CD8-positive, alpha-beta memory T cell (primary cell): ENCODE measurements around the gene GATD1. TPM values are rescaled to one million over a fixed set of nuclear protein-coding genes. Genes with fewer than 3 reads are reported as not detected.
"Not testable (repeated sequence)": the region's sequence is repeated elsewhere in the genome, so short reads cannot be mapped to it uniquely, and the experiment has no call there.

ENCODE experiments used
- CTCF ChIA-PET: fragments of 350-600 bp; sonication (Branson Sonifier 250); formaldehyde crosslinking; loops from one replicate; lab custom pipeline; 2021; ENCODE audit warnings: antibody characterized with exemption; lab: Charles Lee
- POLR2A ChIA-PET: fragments of 350-600 bp; sonication (Branson Sonifier 250); formaldehyde crosslinking; loops from one replicate; lab custom pipeline; 2021; ENCODE audit warnings: antibody characterized with exemption; lab: Charles Lee
- DNase-seq, 5 donors: peaks; one replicate each; pipeline versions ENCODE4 v3.0.0 to v3.0.0-alpha.2; 2020 to 2022; ENCODE audit warnings: mixed read lengths in 1 of 5
- H3K27ac ChIP-seq: one replicate; pipeline ENCODE4 v1.7.0; 2013; ENCODE audit warnings: low read depth, mild to moderate bottlenecking, low read length, moderate library complexity
- H3K27me3 ChIP-seq: 2 replicates; pipeline ENCODE4 v1.7.0; 2013; ENCODE audit warnings: low read length, mild to moderate bottlenecking; ENCODE audit not compliant: insufficient read depth, poor library complexity, severe bottlenecking
- H3K36me3 ChIP-seq: 2 replicates; pipeline ENCODE4 v1.7.0; 2013; ENCODE audit warnings: mild to moderate bottlenecking, low read length, moderate library complexity; ENCODE audit not compliant: insufficient read depth
- H3K4me1 ChIP-seq: 2 replicates; pipeline ENCODE4 v1.7.0; 2013; ENCODE audit warnings: mild to moderate bottlenecking, low read length, moderate library complexity; ENCODE audit not compliant: insufficient read depth
- H3K4me3 ChIP-seq: 2 replicates; pipeline ENCODE4 v1.7.0; 2013; ENCODE audit warnings: mild to moderate bottlenecking, low read length
- H3K9me3 ChIP-seq: 2 replicates; pipeline ENCODE4 v1.7.0; 2013; ENCODE audit warnings: mild to moderate bottlenecking, low read length
- H3K27ac Mint-ChIP-seq, 8 donors: one replicate each; pipeline ENCODE4 v1.8.0; 2020 to 2021; ENCODE audit warnings: mixed read lengths in 8 of 8, mild to moderate bottlenecking in 6 of 8, inconsistent platforms in 3 of 8, moderate library complexity in 3 of 8
- H3K27me3 Mint-ChIP-seq, 2 donors: one replicate each; pipeline ENCODE4 v1.8.0; 2020 to 2021; ENCODE audit warnings: mixed read lengths in 2 of 2, mild to moderate bottlenecking in 1 of 2, moderate library complexity in 1 of 2
- H3K36me3 Mint-ChIP-seq, 3 donors: one replicate each; pipeline ENCODE4 v1.8.0; 2020 to 2021; ENCODE audit warnings: mixed read lengths in 3 of 3, inconsistent platforms in 1 of 3, mild to moderate bottlenecking in 1 of 3
- H3K4me1 Mint-ChIP-seq, 3 donors: one replicate each; pipeline ENCODE4 v1.8.0; 2020 to 2021; ENCODE audit warnings: mixed read lengths in 3 of 3, inconsistent platforms in 1 of 3, mild to moderate bottlenecking in 1 of 3
- H3K4me3 Mint-ChIP-seq, 7 donors: one replicate each; pipeline ENCODE4 v1.8.0; 2020 to 2021; ENCODE audit warnings: mixed read lengths in 7 of 7, mild to moderate bottlenecking in 6 of 7, moderate library complexity in 4 of 7, inconsistent platforms in 2 of 7
- H3K9me3 Mint-ChIP-seq, 5 donors: one replicate each; pipeline ENCODE4 v1.8.0; 2020 to 2022; ENCODE audit warnings: mixed read lengths in 5 of 5, mild to moderate bottlenecking in 3 of 5, moderate library complexity in 2 of 5, inconsistent platforms in 1 of 5
- polyA plus RNA-seq: library from polyadenylated mRNA; unstranded; fragments of 300-500 nt; fragmentation: Illumina TruSeq; gene quantifications from one replicate; pipeline ENCODE4 v1.2.3, GENCODE V29; 2021
- total RNA-seq, 2 experiments: library from RNA; stranded (reverse); gene quantifications; one replicate each; pipeline ENCODE4 v1.2.3, GENCODE V29; 2021

Gene GATD1
- total and polyA plus RNA-seq, 3 experiments from 2014 or later: 12.9 to 56.3 (median 53.0) TPM

GRCh38 chr11:737366-737765 lies 39.9 kb downstream of the GATD1 start:
- CTCF ChIA-PET: interaction anchor here (1.5 to 2.5 kb wide), 3 partner anchors 8 to 11 kb away, joined by 3 to 9 read pairs (median 9); partner anchors contain the start of gene TALDO1
- no peak for DNase-seq
- no peaks in the 10 kb centered on the region for H3K36me3 Mint-ChIP-seq
- H3K4me3 Mint-ChIP-seq: peak overlapping the region in 3 of 7 donors; percentile 12 to 58 (median 15)
- peaks cover 10 to 14% (median 12%) of the 10 kb centered on the region in 3 donors for H3K4me1 Mint-ChIP-seq
- Histone ChIP-seq H3K27ac (no peak overlapping the region), H3K9me3 (no peaks in the 10 kb centered on the region), H3K27me3 (no peaks in the 10 kb centered on the region), H3K4me3 (peak overlapping the region; percentile 2), H3K4me1 (peaks cover 12% of the 10 kb centered on the region), H3K36me3 (no peaks in the 10 kb centered on the region)
- POLR2A ChIA-PET: interaction anchor here (0.6 kb wide), 1 partner anchor 53 kb away, joined by 14 read pairs; no protein-coding TSS in a partner anchor
- H3K9me3 Mint-ChIP-seq: no peaks in the 10 kb centered on the region
- peak overlapping the region in 1 of 8 donors; percentile 29 for H3K27ac Mint-ChIP-seq
- peaks cover 5 to 6% of the 10 kb centered on the region in 2 donors for H3K27me3 Mint-ChIP-seq

GRCh38 chr11:734541-734940 lies 42.7 kb downstream of the GATD1 start:
- CTCF ChIA-PET: not testable (repeated sequence)

GRCh38 chr11:733072-733471 lies 44.2 kb downstream of the GATD1 start:
- Histone ChIP-seq H3K27me3 (no peaks in the 10 kb centered on the region), H3K27ac (no peak overlapping the region), H3K4me1 (peaks cover 11% of the 10 kb centered on the region), H3K36me3 (no peaks in the 10 kb centered on the region), H3K9me3 (no peaks in the 10 kb centered on the region), H3K4me3 (no peak overlapping the region)
- Mint-ChIP-seq H3K4me1 (peaks cover 10 to 13% (median 12%) of the 10 kb centered on the region in 3 donors), H3K4me3 (no peak overlapping the region), H3K36me3 (no peaks in the 10 kb centered on the region), H3K9me3 (no peaks in the 10 kb centered on the region), H3K27ac (peak overlapping the region in 1 of 8 donors; percentile 38), H3K27me3 (peaks cover 0 to 3% of the 10 kb centered on the region in 2 donors)
- POLR2A ChIA-PET: no interaction called here
- no peak for DNase-seq
- CTCF ChIA-PET: no interaction called here

More at GRCh38 chr11:734541-734940, 42.7 kb downstream of the GATD1 start:
- H3K36me3 Mint-ChIP-seq, H3K27ac ChIP-seq, DNase-seq, H3K27me3 Mint-ChIP-seq, H3K9me3 ChIP-seq, H3K9me3 Mint-ChIP-seq, H3K36me3 ChIP-seq, H3K4me3 Mint-ChIP-seq, H3K27me3 ChIP-seq, H3K4me3 ChIP-seq, POLR2A ChIA-PET: not testable (repeated sequence)
- peak overlapping the region in 1 of 8 donors; percentile 19 for H3K27ac Mint-ChIP-seq
- peaks cover 12% of the 10 kb centered on the region for H3K4me1 ChIP-seq
- peaks cover 10 to 14% (median 12%) of the 10 kb centered on the region in 3 donors for H3K4me1 Mint-ChIP-seq

GRCh38 chr11:729492-730074 lies 47.7 kb downstream of the GATD1 start:
- CTCF ChIA-PET: interaction anchor here (2.7 kb wide), 1 partner anchor 9 kb away, joined by 9 read pairs; no protein-coding TSS in a partner anchor
- H3K9me3 Mint-ChIP-seq: no peaks in the 10 kb centered on the region
- POLR2A ChIA-PET: no interaction called here
- no peak overlapping the region for H3K27ac Mint-ChIP-seq
- peaks cover 16% of the 10 kb centered on the region for H3K4me1 ChIP-seq
- no peaks in the 10 kb centered on the region for H3K27me3 Mint-ChIP-seq
- peak overlapping the region in 1 of 7 donors; percentile 37 for H3K4me3 Mint-ChIP-seq
- DNase-seq: no peak
- H3K36me3 ChIP-seq: no peaks in the 10 kb centered on the region
- H3K27me3 ChIP-seq: no peaks in the 10 kb centered on the region
- no peak overlapping the region for H3K27ac ChIP-seq
- H3K4me1 Mint-ChIP-seq: peaks cover 0 to 10% (median 0%) of the 10 kb centered on the region in 3 donors
- H3K9me3 ChIP-seq: no peaks in the 10 kb centered on the region
- H3K4me3 ChIP-seq: no peak overlapping the region
- no peaks in the 10 kb centered on the region for H3K36me3 Mint-ChIP-seq

- H3K27ac Mint-ChIP-seq: no peak overlapping the region
- Histone ChIP-seq H3K36me3 (no peaks in the 10 kb centered on the region), H3K4me1 (peaks cover 16% of the 10 kb centered on the region), H3K27ac (no peak overlapping the region), H3K4me3 (no peak overlapping the region), H3K27me3 (no peaks in the 10 kb centered on the region), H3K9me3 (no peaks in the 10 kb centered on the region)
- H3K36me3 Mint-ChIP-seq: no peaks in the 10 kb centered on the region
- no peaks in the 10 kb centered on the region for H3K9me3 Mint-ChIP-seq
- peaks cover 0 to 10% (median 0%) of the 10 kb centered on the region in 3 donors for H3K4me1 Mint-ChIP-seq
- ChIA-PET CTCF (interaction anchor here (1.5 to 2.7 kb wide), 3 partner anchors 9 to 62 kb away, joined by 4 to 9 read pairs (median 4); no protein-coding TSS in a partner anchor), POLR2A (no interaction called here)
- no peaks in the 10 kb centered on the region for H3K27me3 Mint-ChIP-seq
- H3K4me3 Mint-ChIP-seq: no peak overlapping the region
- no peak for DNase-seq
These were observed 48.3 kb downstream of the GATD1 start for GRCh38 chr11:728901-729491.

GRCh38 chr11:727859-728748 lies 49.2 kb downstream of the GATD1 start:
- ChIA-PET CTCF (interaction anchor here (0.7 to 7.4 kb wide), 9 partner anchors 10 to 174 kb away, joined by 3 to 69 read pairs (median 4); partner anchors contain the start of genes DEAF1 and TMEM80), POLR2A (interaction anchor here (1.2 kb wide), 1 partner anchor 192 kb away, joined by 3 read pairs; no protein-coding TSS in a partner anchor)
- Mint-ChIP-seq H3K27me3 (peaks cover 1 to 3% of the 10 kb centered on the region in 2 donors), H3K4me3 (peak overlapping the region in 1 of 7 donors; percentile 32), H3K36me3 (no peaks in the 10 kb centered on the region), H3K4me1 (peaks cover 4 to 15% (median 5%) of the 10 kb centered on the region in 3 donors), H3K9me3 (no peaks in the 10 kb centered on the region), H3K27ac (no peak overlapping the region)
- H3K9me3 ChIP-seq: no peaks in the 10 kb centered on the region
- H3K27ac ChIP-seq: peak overlapping the region; percentile 2
- no peaks in the 10 kb centered on the region for H3K36me3 ChIP-seq
- no peak overlapping the region for H3K4me3 ChIP-seq
- H3K27me3 ChIP-seq: no peaks in the 10 kb centered on the region
- peak; percentile 75 to 85 (median 76) for DNase-seq
- H3K4me1 ChIP-seq: peaks cover 18% of the 10 kb centered on the region

- Histone ChIP-seq H3K4me1 (peaks cover 23% of the 10 kb centered on the region), H3K27ac (peak overlapping the region; percentile 2), H3K27me3 (peaks cover 3% of the 10 kb centered on the region), H3K4me3 (no peak overlapping the region), H3K36me3 (no peaks in the 10 kb centered on the region), H3K9me3 (no peaks in the 10 kb centered on the region)
- Mint-ChIP-seq H3K4me3 (peak overlapping the region in 2 of 7 donors; percentile 34 to 72), H3K27ac (no peak overlapping the region), H3K9me3 (no peaks in the 10 kb centered on the region), H3K27me3 (peaks cover 3 to 4% of the 10 kb centered on the region in 2 donors), H3K36me3 (no peaks in the 10 kb centered on the region), H3K4me1 (peaks cover 5 to 17% (median 7%) of the 10 kb centered on the region in 3 donors)
- no peak for DNase-seq
- CTCF ChIA-PET: interaction anchor here (0.6 to 7.4 kb wide), 13 partner anchors 9 to 173 kb away, joined by 3 to 69 read pairs (median 4); partner anchors contain the start of genes DEAF1, LMNTD2, RASSF7 and TALDO1
- POLR2A ChIA-PET: interaction anchor here (1.2 to 1.8 kb wide), 2 partner anchors 32 to 191 kb away, joined by 3 to 10 read pairs; partner anchors contain the start of genes DEAF1 and TMEM80
These were observed 50.0 kb downstream of the GATD1 start for GRCh38 chr11:727281-727701.
